GM12864 (cell line): ENCODE data around the gene BUD31.

Experiments
- DNase-seq: peaks from one replicate; pipeline ENCODE4 v3.0.0-alpha.2; 2011; ENCODE audit warnings: low read depth
- H3K4me3 ChIP-seq: 2 replicates; pipeline ENCODE4 v1.5.1; 2011; ENCODE audit warnings: mild to moderate bottlenecking, low read depth, low read length, control low read depth
- CTCF ChIP-seq: IDR thresholded peaks from 2 replicates; pipeline ENCODE4 v1.5.1; 2011; ENCODE audit warnings: low read depth, mild to moderate bottlenecking, moderate library complexity, low read length, control low read depth, inconsistent platforms; ENCODE audit errors: missing control alignments

The BUD31 gene

GRCh38 chr7:99389772-99390171, 19.0 kb upstream of the BUD31 start:
- no peak for TF ChIP-seq CTCF
- no peak for DNase-seq
- no peak overlapping the region for H3K4me3 ChIP-seq

- no peak overlapping the region for H3K4me3 ChIP-seq
- no peak for DNase-seq
- no peak for TF ChIP-seq CTCF
Measured at GRCh38 chr7:99390941-99391602, 17.7 kb upstream of the BUD31 start.

- no peak for TF ChIP-seq CTCF
- H3K4me3 ChIP-seq, result no peak overlapping the region
- DNase-seq, result no peak
Measured at GRCh38 chr7:99392046-99392445, 16.7 kb upstream of the BUD31 start.

GRCh38 chr7:99392659-99393354, 16.0 kb upstream of the BUD31 start:
- no peak for DNase-seq
- H3K4me3 ChIP-seq, result no peak overlapping the region

GRCh38 chr7:99393355-99394187, 15.2 kb upstream of the BUD31 start:
- no peak for TF ChIP-seq CTCF
- H3K4me3 ChIP-seq, result no peak overlapping the region
- no peak for DNase-seq

More at GRCh38 chr7:99392659-99393354, 16.0 kb upstream of the BUD31 start:
- TF ChIP-seq CTCF, result no peak

GRCh38 chr7:99394188-99394502, 14.6 kb upstream of the BUD31 start:
- DNase-seq, result no peak
- H3K4me3 ChIP-seq, result no peak overlapping the region
- TF ChIP-seq CTCF, result no peak
